Left forelimb (tissue), 1 donor: Measurements from ENCODE around the gene POTEE.
"Not testable (repeated sequence)": the region's sequence is repeated elsewhere in the genome, so short reads cannot be mapped to it uniquely, and the experiment has no call there.

Experiments
- DNase-seq: peaks from one replicate; pipeline ENCODE4 v3.0.0-alpha.2; 2018; ENCODE audit warnings: low spot score

The POTEE gene

DNA sequence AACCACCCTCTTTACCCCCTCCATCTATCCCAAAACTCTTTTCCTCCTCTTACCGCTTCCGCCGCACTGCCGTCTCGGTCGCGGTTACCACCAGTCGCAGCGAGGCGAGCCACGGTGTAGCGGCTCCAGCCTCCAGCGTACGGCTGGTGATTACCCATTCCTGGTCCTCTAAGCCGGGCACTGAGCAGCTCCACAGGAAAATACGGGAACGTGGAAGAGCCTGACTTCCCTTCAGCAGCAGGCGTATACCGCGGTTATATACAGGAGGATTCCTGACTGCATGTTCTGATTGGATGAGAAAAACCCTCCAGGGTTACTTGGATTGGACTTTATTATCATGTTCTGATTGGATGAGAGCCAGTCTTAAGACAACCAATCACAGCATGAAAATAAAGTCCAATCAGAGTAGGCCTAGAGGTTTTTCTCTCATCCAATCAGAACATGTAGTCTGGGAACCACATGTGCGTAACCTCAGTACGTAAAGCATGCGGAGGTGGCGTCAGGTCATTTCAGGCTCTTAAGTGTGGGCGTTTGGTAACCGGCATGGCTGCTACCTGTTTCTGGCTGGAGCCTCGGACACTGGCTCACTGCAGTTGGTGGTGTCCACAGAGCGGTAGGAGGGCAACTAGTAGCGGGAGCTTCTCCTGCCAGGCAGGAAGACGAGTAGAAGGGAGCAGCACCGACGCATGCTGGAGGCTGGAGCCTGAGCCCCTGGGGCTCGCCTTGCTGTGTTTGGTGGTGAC, at the start of gene POTEE:
POTEE (plus strand) TSS at position 507 of the 743 bp plus-strand sequence. CDS start 8,867 bp downstream, outside the sequence.
- not testable (repeated sequence) for DNase-seq

DNA sequence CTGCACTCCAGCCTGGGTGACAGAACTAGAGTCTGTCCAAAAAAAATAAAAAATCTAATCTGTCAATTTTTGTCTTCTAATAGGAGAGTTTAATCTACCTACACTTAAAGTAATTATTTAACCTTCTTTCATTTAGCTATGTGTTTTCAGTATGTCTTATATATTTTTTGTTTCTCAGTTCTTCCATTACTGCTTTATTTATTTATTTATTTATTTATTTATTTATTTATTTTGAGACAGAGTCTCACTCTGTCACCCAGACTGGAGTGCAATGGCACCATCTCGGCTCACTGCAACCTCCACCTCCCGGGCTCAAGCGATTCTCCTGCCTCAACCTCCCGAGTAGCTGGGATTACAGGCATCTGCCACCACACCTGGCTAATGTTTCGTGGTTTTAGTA, 43.8 kb upstream of the POTEE start:
- not testable (repeated sequence) for DNase-seq

DNA sequence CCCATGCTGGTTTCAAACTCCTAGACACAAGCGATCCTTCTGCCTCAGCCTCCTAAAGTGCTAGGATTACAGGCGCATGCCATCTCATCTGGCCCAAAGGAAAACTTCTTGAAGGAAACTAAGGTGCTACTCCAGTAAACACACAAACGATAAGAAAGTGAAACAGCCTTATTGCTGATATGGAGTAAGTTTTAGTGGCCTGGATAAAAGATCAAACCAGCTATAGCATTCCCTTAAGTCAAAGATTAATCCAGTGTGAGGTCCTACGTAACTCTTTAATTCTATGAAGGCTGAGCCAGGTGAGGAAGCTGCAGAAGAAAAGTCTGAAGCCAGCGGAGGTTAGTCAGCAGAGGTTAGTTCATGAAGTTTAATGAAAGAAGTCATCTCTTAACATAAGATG, 40.8 kb upstream of the POTEE start:
- no peak for DNase-seq

DNA sequence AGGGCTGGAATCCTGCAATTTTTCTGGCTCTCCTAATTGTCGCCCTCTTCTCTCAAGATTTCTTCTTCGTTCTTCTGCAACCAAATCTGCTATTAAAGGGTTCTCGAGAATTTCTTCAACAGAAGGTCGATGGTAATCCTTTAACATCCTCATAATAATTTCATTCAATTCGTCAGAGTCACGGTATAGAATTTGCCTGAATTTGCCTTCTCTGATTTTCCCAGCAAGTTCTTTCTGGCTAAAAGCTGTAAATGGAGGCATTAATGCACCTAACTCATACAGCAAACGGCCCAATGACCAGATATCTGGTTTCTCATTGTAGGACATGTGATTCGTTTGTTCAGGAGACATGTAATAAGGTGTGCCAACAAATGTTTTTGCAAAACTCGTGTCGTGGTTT, 31.3 kb upstream of the POTEE start:
- DNase-seq = not testable (repeated sequence)

DNA sequence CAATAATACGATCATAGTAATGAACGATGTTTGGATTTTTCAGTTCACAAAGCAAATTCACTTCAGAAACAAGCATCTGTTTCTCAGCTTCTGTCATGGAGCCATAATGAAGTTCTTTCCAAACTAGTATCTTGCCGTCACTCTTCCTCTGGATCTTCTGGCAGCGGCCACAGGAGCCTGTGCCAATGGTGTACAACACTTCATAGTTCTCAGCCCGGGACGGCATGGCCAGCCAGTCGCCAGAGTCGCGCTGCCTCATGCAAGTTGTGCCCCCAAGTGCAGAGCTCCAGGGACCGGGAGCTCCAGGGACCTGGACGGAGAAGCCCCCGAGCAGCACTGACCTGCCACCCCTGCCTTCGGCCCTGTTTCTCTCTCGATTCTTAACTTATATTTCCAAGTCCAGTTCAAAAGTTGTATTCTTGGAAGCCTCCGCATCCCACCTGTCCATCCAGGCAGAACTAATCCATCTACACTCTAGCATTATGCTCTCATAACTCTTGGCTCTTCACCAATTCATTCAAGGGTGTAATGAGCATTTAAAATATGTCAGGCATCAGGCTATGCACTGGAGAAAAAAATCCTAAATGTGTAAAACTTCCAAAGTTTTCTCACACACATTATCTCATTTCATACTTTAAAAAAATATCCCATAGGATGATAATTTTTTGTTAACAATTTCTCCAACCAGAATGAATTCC, 30.5 kb upstream of the POTEE start:
- DNase-seq = not testable (repeated sequence)

DNA sequence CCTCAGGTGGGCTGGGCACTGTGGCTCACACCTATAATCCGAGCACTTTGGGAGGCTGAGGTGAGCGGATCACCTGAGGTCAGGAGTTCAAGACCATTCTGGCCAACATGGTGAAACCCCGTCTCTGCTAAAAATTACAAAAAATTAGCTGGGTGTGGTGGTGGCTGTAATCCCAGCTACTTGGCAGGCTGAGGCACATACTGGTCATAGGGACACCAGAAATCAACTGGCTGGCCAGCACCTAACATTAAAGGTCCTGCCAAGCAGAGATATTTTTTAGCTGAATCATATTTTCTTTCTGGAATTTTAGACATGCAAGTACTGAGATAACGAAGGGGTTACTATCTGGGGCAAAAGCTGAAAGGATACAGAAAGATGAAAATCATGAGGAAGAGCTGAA, 27.9 kb upstream of the POTEE start:
- DNase-seq = not testable (repeated sequence)

DNA sequence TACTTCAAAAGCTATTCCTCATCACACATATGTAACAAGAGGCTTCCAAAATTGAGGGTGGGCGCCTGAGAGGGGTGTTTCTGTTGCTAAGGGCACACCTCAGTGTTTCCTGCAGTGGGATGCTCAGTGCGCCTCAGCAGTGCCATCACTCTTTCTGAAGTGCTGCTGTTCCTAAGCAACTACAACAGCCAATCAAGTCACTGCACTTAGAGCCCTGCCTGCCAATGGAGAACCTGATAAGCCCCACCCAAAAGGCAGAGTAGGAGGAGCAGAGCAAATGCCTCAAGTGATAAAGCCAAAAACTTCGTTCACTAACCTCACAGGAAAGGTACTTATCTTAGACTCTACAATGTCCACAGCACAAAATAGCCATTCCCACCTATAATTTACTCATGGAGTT, 15.9 kb upstream of the POTEE start:
- DNase-seq = not testable (repeated sequence)

DNA sequence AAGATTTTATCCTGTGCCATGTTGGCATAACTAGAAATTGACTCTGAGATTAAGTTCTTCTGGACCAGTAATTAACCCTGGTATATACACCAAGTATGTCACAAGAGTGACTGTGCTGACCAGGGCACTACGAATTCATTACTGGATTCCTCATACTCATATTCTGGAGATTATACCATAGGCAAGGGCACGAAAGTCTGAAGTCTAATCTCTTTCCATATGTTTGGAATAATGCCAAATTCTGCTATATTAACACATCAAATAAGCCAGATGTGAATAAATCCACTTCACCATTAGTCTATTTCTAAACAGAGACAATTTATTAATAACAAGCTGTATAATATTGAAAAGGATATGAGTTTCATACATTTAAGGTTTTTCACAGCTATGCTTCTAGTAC, 13.2 kb upstream of the POTEE start:
- DNase-seq = not testable (repeated sequence)

DNA sequence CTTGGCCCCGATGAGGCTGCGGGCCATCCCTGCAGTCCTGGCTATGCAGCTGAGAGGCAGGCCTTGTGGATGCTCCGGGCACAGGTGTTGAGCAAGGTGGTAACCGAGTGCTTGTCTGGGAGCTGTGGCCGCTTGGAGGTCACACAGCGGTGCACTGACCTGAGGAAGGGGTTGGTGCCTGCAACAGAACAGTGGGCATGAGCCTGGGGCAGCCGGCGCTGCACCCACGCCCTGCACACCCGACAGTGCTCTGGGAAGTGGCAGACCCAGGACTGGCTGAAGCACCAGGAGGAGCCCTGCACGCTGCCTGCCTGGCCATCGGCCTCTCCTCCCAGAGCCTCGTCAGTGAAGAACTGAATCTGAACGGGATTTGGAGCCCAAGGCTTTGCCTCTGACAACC, 8.2 kb upstream of the POTEE start:
- DNase-seq = no peak

DNA sequence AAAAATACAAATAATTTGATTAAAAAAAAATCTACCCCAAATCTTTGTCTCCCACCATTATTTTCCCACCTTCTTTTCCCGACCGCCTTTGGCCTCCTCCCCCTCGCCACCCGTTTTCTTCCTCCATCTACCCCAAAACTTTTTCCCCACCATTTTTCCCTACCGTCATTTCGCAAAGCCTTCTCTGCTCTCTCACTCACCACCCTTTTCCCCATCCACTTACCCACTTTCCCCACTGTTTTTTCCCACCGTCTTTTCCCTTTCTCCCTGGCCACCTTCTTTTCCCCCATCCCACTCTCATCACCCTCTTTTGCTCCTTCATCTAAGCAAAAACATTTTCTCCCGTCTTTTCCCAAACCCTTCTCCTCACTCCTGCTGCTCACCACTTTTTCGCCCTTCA, 1.5 kb upstream of the POTEE start:
- not testable (repeated sequence) for DNase-seq

DNA sequence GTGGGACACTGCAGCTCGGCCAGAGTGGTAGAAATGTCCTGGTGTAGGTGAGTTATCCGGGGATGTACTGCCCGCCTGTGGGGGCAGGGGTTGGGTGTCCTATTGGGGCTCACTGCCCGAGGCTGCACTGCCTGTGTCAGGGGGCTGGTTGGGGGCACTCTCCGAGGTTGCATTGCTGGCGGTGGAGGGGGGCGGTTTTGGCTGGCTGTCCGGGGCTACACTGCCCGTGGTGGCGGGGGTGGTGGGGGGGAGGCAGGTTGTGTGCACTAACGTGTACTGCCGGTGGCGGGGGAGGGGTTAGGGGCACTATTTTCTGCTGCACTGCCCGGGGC, 403 bp downstream of the POTEE start:
- not testable (repeated sequence) for DNase-seq

DNA sequence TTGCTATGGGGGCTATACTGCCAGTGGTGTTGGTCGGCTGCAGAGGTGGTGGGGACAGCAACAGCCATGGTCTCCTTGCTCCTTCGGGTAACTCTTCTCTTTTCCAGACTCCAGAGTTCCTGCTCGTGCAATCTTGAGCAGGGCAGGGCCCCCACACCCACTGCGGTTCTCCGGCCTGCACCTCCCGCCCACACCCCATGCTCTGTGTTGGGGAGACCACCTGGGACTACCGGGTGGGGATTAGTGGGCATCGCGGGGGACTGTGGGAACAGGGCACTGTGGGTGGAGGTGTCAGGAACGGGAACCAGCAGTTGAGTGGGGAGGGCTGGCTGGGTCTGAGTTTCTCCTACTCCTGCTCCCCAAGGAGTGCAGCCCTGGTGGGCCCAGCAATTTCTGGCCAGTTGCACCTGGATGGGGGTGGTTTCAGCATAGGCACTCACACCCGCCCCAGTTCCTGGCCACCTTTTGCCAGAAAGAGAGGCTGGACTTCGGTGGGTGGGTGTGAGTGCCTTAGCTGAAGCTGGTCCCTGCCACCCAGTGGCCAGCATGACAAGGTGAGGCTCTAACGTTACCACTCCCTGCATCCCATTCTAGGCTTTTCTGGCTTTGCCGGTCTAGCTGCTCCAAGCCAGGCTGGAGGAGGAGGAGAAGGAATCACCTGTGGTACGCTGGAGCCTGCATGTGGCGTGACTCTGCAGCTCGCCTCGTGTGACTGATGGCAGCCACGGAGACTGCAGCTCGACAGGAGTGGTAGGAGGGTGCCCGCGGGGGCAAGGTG, 1.3 kb downstream of the POTEE start:
- not testable (repeated sequence) for DNase-seq

DNA sequence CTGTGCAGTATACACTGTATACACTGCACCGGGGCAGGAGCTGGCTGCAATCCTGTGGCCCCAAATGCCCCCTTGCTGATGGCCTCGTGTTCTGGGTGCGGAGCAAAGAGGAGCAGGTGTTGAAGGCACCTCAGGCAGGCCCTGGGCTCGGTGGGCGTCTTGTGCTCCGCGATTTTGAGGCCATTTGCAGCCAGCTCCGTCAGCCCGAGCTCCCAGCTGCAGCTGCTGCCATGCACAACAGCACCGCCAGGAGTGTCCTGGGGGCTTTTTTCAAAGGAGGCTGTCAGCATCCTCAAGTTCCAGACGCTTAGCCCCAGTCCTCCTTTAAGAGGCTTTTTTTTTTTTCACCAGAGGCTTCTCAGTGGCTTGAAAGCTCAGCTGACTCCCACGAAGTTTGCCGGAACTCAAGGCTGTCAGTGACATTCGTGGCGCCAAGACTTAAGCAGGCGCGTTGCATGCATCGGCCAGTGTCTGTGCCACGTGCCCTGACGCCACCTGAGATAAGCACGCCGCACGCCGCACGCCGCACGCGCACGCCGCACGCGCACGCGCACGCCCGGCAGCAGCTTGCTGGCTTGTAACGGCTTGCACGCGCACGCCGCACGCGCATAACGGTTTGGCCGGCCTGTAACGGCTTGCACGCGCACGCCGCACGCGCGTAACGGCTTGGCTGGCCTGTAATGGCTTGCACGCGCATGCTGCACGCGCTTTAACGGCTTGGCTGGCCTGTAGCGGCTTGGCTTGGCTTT, 8.1 kb downstream of the POTEE start:
- not testable (repeated sequence) for DNase-seq

DNA sequence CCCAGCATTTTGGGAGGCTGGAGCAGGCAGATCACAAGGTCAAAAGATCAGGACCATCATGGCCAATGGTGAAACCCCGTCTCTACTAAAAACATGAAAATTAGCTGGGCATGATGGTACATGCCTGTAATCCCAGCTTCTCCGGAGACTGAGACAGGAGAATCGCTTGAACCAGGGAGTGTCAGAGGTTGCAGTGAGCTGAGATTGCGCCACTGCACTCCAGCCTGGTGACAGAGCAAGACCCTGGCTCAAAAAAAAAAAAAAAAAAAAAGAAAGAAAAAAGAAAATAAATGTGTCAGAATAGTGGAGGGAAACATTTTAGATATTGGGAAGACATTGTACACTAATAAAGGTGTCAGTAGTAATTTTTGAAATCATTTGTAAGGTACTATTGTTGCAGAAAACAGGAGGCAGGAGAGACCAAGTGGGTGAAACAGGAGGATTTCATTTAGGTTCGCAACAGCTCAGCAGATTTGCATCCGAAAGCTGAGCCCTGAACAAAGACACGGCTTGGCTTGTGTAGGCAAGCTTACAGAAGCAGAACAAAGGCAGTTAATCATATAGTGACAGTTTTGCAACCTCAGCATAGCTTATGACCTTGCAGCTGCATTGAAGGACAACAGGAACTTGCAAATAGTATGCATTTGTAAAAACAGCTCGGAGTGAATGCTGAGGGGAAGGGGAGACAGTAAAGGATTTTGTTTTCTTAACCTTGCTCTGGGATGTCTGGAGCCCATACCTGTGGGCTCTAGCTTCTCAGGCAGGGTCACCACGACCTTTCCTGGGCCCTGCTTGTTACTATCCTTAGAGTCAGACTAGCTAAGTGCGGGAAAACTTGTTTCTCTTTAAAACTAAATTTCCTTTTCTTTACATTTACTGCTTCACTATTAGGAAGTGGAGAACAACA, 26.5 kb downstream of the POTEE start:
- not testable (repeated sequence) for DNase-seq
